ENCODE results near the gene JAM2. TPM values are rescaled to one million over a fixed set of nuclear protein-coding genes. Genes with fewer than 3 reads are reported as not detected.

The JAM2 gene
- total RNA-seq, 4 donors from 2014 or later: 0.38 to 10.5 (median 2.5) TPM

DNA sequence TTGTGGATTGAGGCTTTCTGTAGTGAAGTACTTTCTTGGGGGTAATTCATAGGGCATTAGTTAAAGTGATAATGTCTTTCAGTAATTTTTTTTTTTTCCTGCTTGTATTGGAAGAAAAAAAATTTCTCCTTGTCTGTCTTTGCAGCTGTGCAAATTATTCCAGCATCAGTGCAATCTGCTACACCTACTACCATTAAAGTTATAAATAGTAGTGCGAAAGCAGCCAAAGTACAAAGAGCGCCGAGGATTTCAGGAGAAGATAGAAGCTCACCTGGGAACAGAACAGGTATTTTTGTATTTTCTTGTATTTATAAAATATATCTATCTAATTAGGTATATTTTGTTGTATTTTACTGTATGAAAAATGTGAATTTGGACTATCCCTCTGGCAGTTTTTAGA lies 125.0 kb downstream of the JAM2 start:
- H3K4me3 ChIP-seq: no peak overlapping the region
- no peak for TF ChIP-seq POLR2A (IDR thresholded peaks at IDR 0.05)
- TF ChIP-seq, protein P1, sequence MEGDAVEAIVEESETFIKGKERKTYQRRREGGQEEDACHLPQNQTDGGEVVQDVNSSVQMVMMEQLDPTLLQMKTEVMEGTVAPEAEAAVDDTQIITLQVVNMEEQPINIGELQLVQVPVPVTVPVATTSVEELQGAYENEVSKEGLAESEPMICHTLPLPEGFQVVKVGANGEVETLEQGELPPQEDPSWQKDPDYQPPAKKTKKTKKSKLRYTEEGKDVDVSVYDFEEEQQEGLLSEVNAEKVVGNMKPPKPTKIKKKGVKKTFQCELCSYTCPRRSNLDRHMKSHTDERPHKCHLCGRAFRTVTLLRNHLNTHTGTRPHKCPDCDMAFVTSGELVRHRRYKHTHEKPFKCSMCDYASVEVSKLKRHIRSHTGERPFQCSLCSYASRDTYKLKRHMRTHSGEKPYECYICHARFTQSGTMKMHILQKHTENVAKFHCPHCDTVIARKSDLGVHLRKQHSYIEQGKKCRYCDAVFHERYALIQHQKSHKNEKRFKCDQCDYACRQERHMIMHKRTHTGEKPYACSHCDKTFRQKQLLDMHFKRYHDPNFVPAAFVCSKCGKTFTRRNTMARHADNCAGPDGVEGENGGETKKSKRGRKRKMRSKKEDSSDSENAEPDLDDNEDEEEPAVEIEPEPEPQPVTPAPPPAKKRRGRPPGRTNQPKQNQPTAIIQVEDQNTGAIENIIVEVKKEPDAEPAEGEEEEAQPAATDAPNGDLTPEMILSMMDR (IDR thresholded peaks at IDR 0.05): no peak
- no peaks in the 10 kb centered on the region for H3K9me3 ChIP-seq
- H3K4me1 ChIP-seq: no peaks in the 10 kb centered on the region
- DNase-seq: no peak
- no peak overlapping the region for H3K27ac ChIP-seq
- H3K27me3 ChIP-seq: no peaks in the 10 kb centered on the region
- H3K36me3 ChIP-seq: peaks cover 0 to 91% (median 14%) of the 10 kb centered on the region in 3 donors
- intact Hi-C loops (cut with DNase I): no loop called here
- WGBS, 2 donors: 93 to 100% methylated on average over 3 of the region's 3 CpGs

Other genes starting within 250 kb of the JAM2 start
- gene MRPL39, start 31.8 kb upstream of the JAM2 start, total RNA-seq: 10 to 100 TPM; 12.5 to 30.5 (median 28.1) TPM
- 100 to 1,000 TPM; 123 to 192 (median 129) TPM for gene ATP5PF, start 95.6 kb downstream of the JAM2 start, total RNA-seq
- gene GABPA, start 95.7 kb downstream of the JAM2 start, total RNA-seq: 10 to 100 TPM; 11.1 to 18.1 (median 15.9) TPM